Left lung (tissue), 10 donors: ENCODE results near the gene PFN1. TPM values are rescaled to one million over a fixed set of nuclear protein-coding genes. Genes with fewer than 3 reads are reported as not detected.
"Not testable (repeated sequence)": the region's sequence is repeated elsewhere in the genome, so short reads cannot be mapped to it uniquely, and the experiment has no call there.

ENCODE experiments used
- ATAC-seq: fragments of 200-7000 bp; cut with Tn5 transposase; one replicate; pipeline ENCODE4 v1.9.1; 2020; ENCODE audit warnings: moderate library complexity
- DNase-seq, 4 donors: peaks; one replicate each; pipeline ENCODE4 v3.0.0-alpha.2; 2013 to 2020
- H3K27ac ChIP-seq, 2 donors: fragments of 200-600 bp; sonication (generic) in 1 of 2; one replicate each; pipeline versions ENCODE4 v1.5.0 to v1.8.0; 2020 to 2021
- H3K27me3 ChIP-seq, 2 donors: fragments of 200-600 bp; sonication (generic) in 1 of 2; one replicate each; pipeline versions ENCODE4 v1.5.0 to v1.8.0; 2020 to 2021
- H3K36me3 ChIP-seq, 2 donors: fragments of 200-600 bp; sonication (generic) in 1 of 2; one replicate each; pipeline versions ENCODE4 v1.5.0 to v1.8.0; 2020 to 2021
- H3K4me1 ChIP-seq, 2 donors: fragments of 200-600 bp; one replicate each; pipeline ENCODE4 v1.8.0; 2021
- H3K4me3 ChIP-seq, 2 donors: fragments of 200-600 bp; sonication (generic) in 1 of 2; one replicate each; pipeline versions ENCODE4 v1.5.0 to v1.8.0; 2020 to 2021; ENCODE audit warnings: mild to moderate bottlenecking in 1 of 2
- H3K9me3 ChIP-seq, 2 donors: fragments of 200-600 bp; sonication (generic) in 1 of 2; one replicate each; pipeline versions ENCODE4 v1.5.0 to v1.8.0; 2020 to 2021
- CTCF ChIP-seq, 2 donors: fragments of 200-600 bp; sonication (generic) in 1 of 2; IDR thresholded peaks; one replicate each; pipeline versions ENCODE4 v1.5.0 to v1.8.0; 2021; ENCODE audit warnings: antibody characterized with exemption in 2 of 2
- intact Hi-C, 2 donors: fragments of 100-400 bp; cut with DNase I; formaldehyde crosslinking; loops; one replicate each; pipeline versions ENCODE4 v1.11.2 to v1.14.2; 2022
- polyA plus RNA-seq, 6 donors: library from polyadenylated mRNA; unstranded; fragments of 120-200 nt; gene quantifications; one replicate each; pipeline ENCODE4 v1.2.1, GENCODE V29; 2013; ENCODE audit not compliant: insufficient read length in 6 of 6
- total RNA-seq, 2 donors: library from RNA; stranded (reverse); fragmentation: NEBNext Ultra II Directional; extraction: Animal tissue kit (Norgen Biotek cat#: 25700); gene quantifications; one replicate each; pipeline ENCODE4 v1.2.1, GENCODE V29; 2021
- donor health status: DM: no; HTN: yes; CAD: no.
- donor health status: DM: no; HTN: no; CAD: no.

The PFN1 gene
- total and polyA plus RNA-seq, 8 donors: 337 to 987 (median 430) TPM

GRCh38 chr17:4928881-4929280 lies 19.4 kb downstream of the PFN1 start:
- ATAC-seq: no peak
- Histone ChIP-seq H3K9me3 (no peaks in the 10 kb centered on the region), H3K27ac (no peak overlapping the region), H3K4me1 (peaks cover under 1% of the 10 kb centered on the region in 2 donors), H3K27me3 (no peaks in the 10 kb centered on the region), H3K4me3 (no peak overlapping the region), H3K36me3 (no peaks in the 10 kb centered on the region)
- intact Hi-C loops: no loop called here
- TF ChIP-seq CTCF (IDR thresholded peaks at IDR 0.05): no peak
- DNase-seq: peak in 1 of 4 donors; percentile 39

- ATAC-seq, H3K4me3 ChIP-seq, H3K4me1 ChIP-seq, H3K9me3 ChIP-seq, H3K36me3 ChIP-seq, intact Hi-C loops, H3K27ac ChIP-seq, H3K27me3 ChIP-seq: not testable (repeated sequence)
- DNase-seq: peak in 1 of 4 donors; percentile 53
These were observed 21.6 kb downstream of the PFN1 start for GRCh38 chr17:4926577-4927335.

- no peak for ATAC-seq
- intact Hi-C loops: no loop called here
These were observed 27.0 kb downstream of the PFN1 start for GRCh38 chr17:4921320-4921719.

GRCh38 chr17:4920351-4921048 lies 27.8 kb downstream of the PFN1 start:
- intact Hi-C loops: no loop called here
- no peak for TF ChIP-seq CTCF (IDR thresholded peaks at IDR 0.05)
- H3K27me3 ChIP-seq: no peaks in the 10 kb centered on the region
- peak overlapping the region in 1 of 2 donors; percentile 15 for H3K27ac ChIP-seq
- H3K4me1 ChIP-seq: peaks cover 0 to 18% of the 10 kb centered on the region in 2 donors
- DNase-seq: peak in 1 of 4 donors; percentile 72
- no peak overlapping the region for H3K4me3 ChIP-seq
- H3K9me3 ChIP-seq: no peaks in the 10 kb centered on the region
- H3K36me3 ChIP-seq: no peaks in the 10 kb centered on the region
- peak; percentile 46 for ATAC-seq

More at GRCh38 chr17:4921320-4921719, 27.0 kb downstream of the PFN1 start:
- H3K4me3 ChIP-seq: no peak overlapping the region
- TF ChIP-seq CTCF (IDR thresholded peaks at IDR 0.05): no peak
- no peak overlapping the region for H3K27ac ChIP-seq
- DNase-seq: no peak
- H3K27me3 ChIP-seq: no peaks in the 10 kb centered on the region
- H3K36me3 ChIP-seq: no peaks in the 10 kb centered on the region
- H3K9me3 ChIP-seq: no peaks in the 10 kb centered on the region
- peaks cover 0 to 18% of the 10 kb centered on the region in 2 donors for H3K4me1 ChIP-seq

- Histone ChIP-seq H3K9me3 (no peaks in the 10 kb centered on the region), H3K4me3 (no peak overlapping the region), H3K36me3 (no peaks in the 10 kb centered on the region), H3K4me1 (peaks cover 0 to 18% of the 10 kb centered on the region in 2 donors), H3K27ac (peak overlapping the region in 1 of 2 donors; percentile 15), H3K27me3 (no peaks in the 10 kb centered on the region)
- TF ChIP-seq CTCF (IDR thresholded peaks at IDR 0.05): no peak
- no peak for ATAC-seq
- DNase-seq: peak in 1 of 4 donors; percentile 8
- intact Hi-C loops: no loop called here
These were observed 28.8 kb downstream of the PFN1 start for GRCh38 chr17:4919511-4920047.

GRCh38 chr17:4914551-4914950 lies 33.8 kb downstream of the PFN1 start:
- H3K4me1 ChIP-seq, H3K4me3 ChIP-seq, ATAC-seq, intact Hi-C loops, H3K36me3 ChIP-seq, H3K9me3 ChIP-seq, H3K27ac ChIP-seq, H3K27me3 ChIP-seq: not testable (repeated sequence)
- DNase-seq: peak in 1 of 4 donors; percentile 1
